K562 (cell line): Measurements from ENCODE around the gene HJV. TPM values are rescaled to one million over a fixed set of nuclear protein-coding genes. Genes with fewer than 3 reads are reported as not detected.

ENCODE experiments used
- BRF1 ChIP-seq: IDR thresholded peaks from 3 replicates; pipeline ENCODE4 v1.6.1; 2011; ENCODE audit warnings: borderline replicate concordance, mild to moderate bottlenecking; ENCODE audit not compliant: insufficient read length; ENCODE audit errors: extremely low read depth
- CBX1 ChIP-seq: sonication (generic); IDR thresholded peaks from 2 replicates; pipeline ENCODE4 v1.6.1; 2016; ENCODE audit warnings: antibody characterized with exemption, low read depth, mild to moderate bottlenecking
- CBX8 ChIP-seq: fragments of 200-600 bp; sonication (generic); IDR thresholded peaks from 2 replicates; pipeline ENCODE4 v1.6.1; 2012; ENCODE audit warnings: borderline replicate concordance, mixed run types, low read depth, mild to moderate bottlenecking, moderate library complexity, mixed read lengths, low read length, control low read depth, inconsistent platforms; ENCODE audit not compliant: poor library complexity, severe bottlenecking; ENCODE audit errors: extremely low read depth
- EWSR1 ChIP-seq: fragments of 450-650 bp; IDR thresholded peaks from 2 replicates; pipeline ENCODE4 v1.6.1; 2018; ENCODE audit warnings: borderline replicate concordance, mild to moderate bottlenecking, low read depth, moderate library complexity; ENCODE audit not compliant: partially characterized antibody
- HMGN3 ChIP-seq: IDR thresholded peaks from 2 replicates; pipeline ENCODE4 v1.6.1; 2011; ENCODE audit warnings: borderline replicate concordance, low read depth, mild to moderate bottlenecking, mixed read lengths, low read length; ENCODE audit not compliant: insufficient read length; ENCODE audit errors: extremely low read depth
- MECOM ChIP-seq: fragments of 250-450 bp; sonication (Bioruptor Pico); IDR thresholded peaks from 2 replicates; pipeline ENCODE4 v1.8.0; 2022; ENCODE audit warnings: inconsistent platforms
- PHF21A ChIP-seq: fragments of 450-650 bp; IDR thresholded peaks from 2 replicates; pipeline ENCODE4 v1.6.1; 2017; ENCODE audit warnings: low read depth, borderline replicate concordance
- POLR2AphosphoS2 ChIP-seq: IDR thresholded peaks from 2 replicates; pipeline ENCODE4 v1.6.1; 2012; ENCODE audit warnings: low read length, improper control_type of control experiment
- POLR2B ChIP-seq: fragments of 450-650 bp; IDR thresholded peaks from 2 replicates; pipeline ENCODE4 v1.6.1; 2018; ENCODE audit warnings: low read depth; ENCODE audit not compliant: partially characterized antibody
- SLC30A9 ChIP-seq: fragments of 250-450 bp; sonication (Bioruptor Pico); IDR thresholded peaks from 2 replicates; pipeline ENCODE4 v1.8.0; 2022; ENCODE audit warnings: mild to moderate bottlenecking, moderate library complexity
- ZNF23 ChIP-seq: fragments of 250-450 bp; sonication (Bioruptor Pico); IDR thresholded peaks from 2 replicates; pipeline ENCODE4 v1.4.0; 2020; ENCODE audit warnings: mild to moderate bottlenecking
- ZNF75A ChIP-seq: fragments of 450-650 bp; formaldehyde crosslinking; IDR thresholded peaks from 2 replicates; pipeline ENCODE4 v1.4.0; 2020; ENCODE audit warnings: mild to moderate bottlenecking
- polyA plus RNA-seq, 8 experiments: library from polyadenylated mRNA; depleted of rRNA in 4 of 8; stranded (reverse) in 5 of 8; unstranded in 3 of 8; fragments of >200 nt; fragmentation: Nextera tagmentation in 2 of 8; fragmentation: Illumina TruSeq in 1 of 8; extraction: Ambion mirVana in 2 of 8; extraction: Trizol in 1 of 8; gene quantifications; 2 replicates each; pipeline versions ENCODE4 v1.2.1 to v1.2.3, GENCODE V29; 2011 to 2014; ENCODE audit warnings: inconsistent platforms in 1 of 8, missing spikeins in 1 of 8
- total RNA-seq, 7 experiments: library from RNA; depleted of rRNA in 6 of 7; stranded (reverse); fragments of >200 nt in 6 of 7; fragmentation: Illumina TruSeq in 2 of 7; extraction: Trizol in 2 of 7; gene quantifications; 2 replicates each; pipeline versions ENCODE4 v1.2.1 to v1.2.3, GENCODE V29; 2011 to 2021; ENCODE audit warnings: low replicate concordance in 1 of 7
- TF ChIP-seq, protein P1 (sequence below): fragments of 150-350 bp; conservative IDR thresholded peaks from 2 replicates; pipeline ENCODE4 v1.6.1; 2014; ENCODE audit warnings: low read length
- TF ChIP-seq, protein P2 (sequence below), 2 experiments: fragments of 450-650 bp; IDR thresholded peaks; 2 replicates each; pipeline ENCODE4 v1.6.1; 2016; ENCODE audit warnings: mild to moderate bottlenecking in 2 of 2, borderline replicate concordance in 1 of 2, low read depth in 1 of 2, moderate library complexity in 1 of 2

HJV gene
- total and polyA plus RNA-seq, 9 of the 15 experiments (the other 6 are each of a cell fraction or from before 2014, with no cell fraction given), result 1.0 to 6.6 (median 2.4) TPM

DNA sequence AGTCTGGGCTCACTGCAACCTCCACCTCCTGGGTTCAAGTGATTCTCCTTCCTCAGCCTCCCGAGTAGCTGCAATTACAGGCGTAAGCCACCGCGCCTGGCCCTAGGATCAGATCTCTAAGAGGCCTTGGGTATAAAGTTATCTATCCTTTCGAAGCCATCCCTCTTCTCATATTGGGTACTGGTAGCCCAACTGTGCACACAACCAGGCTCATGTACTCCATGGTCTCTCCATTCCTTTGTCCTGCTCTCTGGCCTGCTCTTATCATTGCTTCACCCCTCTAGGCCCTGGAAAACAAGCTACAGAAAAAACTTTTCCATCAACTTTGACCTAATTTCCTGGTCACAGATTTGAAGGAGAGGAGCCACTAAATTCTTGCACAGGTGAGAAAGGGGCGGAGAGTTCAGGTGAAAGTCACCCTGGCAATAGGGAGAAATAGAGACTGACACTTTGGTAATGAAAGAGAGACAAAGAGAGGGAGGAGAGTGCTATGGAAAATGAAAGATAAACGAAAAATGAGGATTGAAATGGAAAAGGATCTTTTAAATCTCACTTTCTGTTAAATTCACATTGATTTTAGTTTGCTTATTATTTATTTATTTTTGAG is 31.2 kb downstream of the HJV start (continued):
- TF ChIP-seq, protein P1, sequence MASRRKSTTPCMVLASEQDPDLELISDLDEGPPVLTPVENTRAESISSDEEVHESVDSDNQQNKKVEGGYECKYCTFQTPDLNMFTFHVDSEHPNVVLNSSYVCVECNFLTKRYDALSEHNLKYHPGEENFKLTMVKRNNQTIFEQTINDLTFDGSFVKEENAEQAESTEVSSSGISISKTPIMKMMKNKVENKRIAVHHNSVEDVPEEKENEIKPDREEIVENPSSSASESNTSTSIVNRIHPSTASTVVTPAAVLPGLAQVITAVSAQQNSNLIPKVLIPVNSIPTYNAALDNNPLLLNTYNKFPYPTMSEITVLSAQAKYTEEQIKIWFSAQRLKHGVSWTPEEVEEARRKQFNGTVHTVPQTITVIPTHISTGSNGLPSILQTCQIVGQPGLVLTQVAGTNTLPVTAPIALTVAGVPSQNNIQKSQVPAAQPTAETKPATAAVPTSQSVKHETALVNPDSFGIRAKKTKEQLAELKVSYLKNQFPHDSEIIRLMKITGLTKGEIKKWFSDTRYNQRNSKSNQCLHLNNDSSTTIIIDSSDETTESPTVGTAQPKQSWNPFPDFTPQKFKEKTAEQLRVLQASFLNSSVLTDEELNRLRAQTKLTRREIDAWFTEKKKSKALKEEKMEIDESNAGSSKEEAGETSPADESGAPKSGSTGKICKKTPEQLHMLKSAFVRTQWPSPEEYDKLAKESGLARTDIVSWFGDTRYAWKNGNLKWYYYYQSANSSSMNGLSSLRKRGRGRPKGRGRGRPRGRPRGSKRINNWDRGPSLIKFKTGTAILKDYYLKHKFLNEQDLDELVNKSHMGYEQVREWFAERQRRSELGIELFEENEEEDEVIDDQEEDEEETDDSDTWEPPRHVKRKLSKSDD, result no peak
- TF ChIP-seq CBX8 (no peak), CBX1 (no peak), ZNF75A (CRISPR knock-in tag) (no peak), MECOM (CRISPR knock-in tag) (no peak), SLC30A9 (CRISPR knock-in tag) (no peak), POLR2AphosphoS2 (peak; percentile 11; the same call in 1 of the 2 replicates), ZNF23 (CRISPR knock-in tag) (no peak), PHF21A (no peak), EWSR1 (no peak), POLR2B (peak; percentile 80), BRF1 (no peak), HMGN3 (no peak)
- TF ChIP-seq, protein P2, sequence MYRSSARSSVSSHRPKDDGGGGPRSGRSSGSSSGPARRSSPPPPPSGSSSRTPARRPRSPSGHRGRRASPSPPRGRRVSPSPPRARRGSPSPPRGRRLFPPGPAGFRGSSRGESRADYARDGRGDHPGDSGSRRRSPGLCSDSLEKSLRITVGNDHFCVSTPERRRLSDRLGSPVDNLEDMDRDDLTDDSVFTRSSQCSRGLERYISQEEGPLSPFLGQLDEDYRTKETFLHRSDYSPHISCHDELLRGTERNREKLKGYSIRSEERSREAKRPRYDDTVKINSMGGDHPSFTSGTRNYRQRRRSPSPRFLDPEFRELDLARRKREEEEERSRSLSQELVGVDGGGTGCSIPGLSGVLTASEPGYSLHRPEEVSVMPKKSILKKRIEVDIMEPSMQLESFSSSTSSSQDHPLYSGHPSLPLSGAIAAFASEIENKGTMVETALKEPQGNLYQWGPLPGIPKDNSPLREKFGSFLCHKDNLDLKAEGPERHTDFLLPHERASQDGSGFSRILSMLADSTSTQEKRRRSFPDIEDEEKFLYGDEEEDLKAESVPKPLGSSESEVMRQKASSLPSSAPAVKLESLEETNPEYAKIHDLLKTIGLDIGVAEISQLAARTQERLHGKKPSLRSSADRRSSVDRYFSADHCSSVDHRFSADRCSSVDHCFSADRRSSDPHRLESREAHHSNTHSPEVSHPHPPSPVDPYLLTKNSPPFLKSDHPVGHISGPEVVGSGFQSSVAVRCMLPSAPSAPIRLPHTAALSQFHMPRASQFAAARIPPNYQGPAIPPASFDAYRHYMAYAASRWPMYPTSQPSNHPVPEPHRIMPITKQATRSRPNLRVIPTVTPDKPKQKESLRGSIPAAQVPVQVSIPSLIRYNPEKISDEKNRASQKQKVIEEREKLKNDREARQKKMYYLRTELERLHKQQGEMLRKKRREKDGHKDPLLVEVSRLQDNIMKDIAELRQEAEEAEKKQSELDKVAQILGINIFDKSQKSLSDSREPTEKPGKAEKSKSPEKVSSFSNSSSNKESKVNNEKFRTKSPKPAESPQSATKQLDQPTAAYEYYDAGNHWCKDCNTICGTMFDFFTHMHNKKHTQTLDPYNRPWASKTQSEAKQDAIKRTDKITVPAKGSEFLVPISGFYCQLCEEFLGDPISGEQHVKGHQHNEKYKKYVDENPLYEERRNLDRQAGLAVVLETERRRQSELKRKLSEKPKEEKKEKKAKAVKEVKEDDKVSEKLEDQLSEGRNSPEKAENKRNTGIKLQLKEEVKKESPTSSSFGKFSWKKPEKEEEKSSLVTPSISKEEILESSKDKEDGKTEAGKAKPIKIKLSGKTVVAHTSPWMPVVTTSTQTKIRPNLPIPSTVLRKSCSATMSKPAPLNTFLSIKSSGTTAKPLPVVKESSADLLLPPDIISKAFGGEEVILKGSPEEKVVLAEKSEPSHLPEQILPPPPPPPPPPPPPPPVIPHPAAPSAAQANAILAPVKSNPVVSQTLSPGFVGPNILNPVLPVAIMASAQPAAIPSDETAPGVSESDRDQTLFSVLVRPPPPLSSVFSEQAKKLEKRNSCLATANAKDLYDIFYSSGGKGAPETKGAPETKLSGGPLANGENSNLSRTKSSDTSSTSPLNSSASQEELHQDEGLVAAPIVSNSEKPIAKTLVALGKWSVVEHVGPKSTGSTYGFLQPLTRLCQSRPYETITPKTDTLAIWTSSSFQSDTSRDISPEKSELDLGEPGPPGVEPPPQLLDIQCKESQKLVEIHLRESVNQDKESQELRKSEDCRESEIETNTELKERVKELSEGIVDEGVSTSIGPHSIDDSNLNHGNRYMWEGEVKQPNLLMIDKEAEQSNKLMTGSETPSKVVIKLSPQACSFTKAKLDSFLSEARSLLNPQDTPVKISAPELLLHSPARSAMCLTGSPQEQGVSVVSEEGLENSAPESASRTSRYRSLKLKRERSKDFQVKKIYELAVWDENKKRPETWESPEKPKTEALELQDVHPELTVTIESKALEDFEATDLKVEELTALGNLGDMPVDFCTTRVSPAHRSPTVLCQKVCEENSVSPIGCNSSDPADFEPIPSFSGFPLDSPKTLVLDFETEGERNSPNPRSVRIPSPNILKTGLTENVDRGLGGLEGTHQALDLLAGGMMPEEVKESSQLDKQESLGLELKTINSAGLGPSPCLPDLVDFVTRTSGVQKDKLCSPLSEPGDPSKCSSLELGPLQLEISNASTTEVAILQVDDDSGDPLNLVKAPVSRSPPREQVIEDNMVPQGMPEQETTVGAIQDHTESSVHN (IDR thresholded peaks at IDR 0.05; ENCODE audit: borderline replicate concordance in 1 of 2, low read depth in 1 of 2), result 0 out of 4 replicates have a peak, but pooled peaks of 1 of the 2 experiments have one; percentile 11
